Activated naive CD4-positive, alpha-beta T cell (primary cell): ENCODE data around the gene PDZD4.
"Not testable (repeated sequence)": the region's sequence is repeated elsewhere in the genome, so short reads cannot be mapped to it uniquely, and the experiment has no call there.

ENCODE experiments used
- DNase-seq, 4 experiments: peaks; one replicate each; lab custom pipeline; 2025; lab: John Stamatoyannopoulos, UW

Gene PDZD4

GRCh38 chrX:153832728-153833127 lies 2.4 kb upstream of the PDZD4 start:
- no peak for DNase-seq

GRCh38 chrX:153831429-153832150 lies 1.2 kb upstream of the PDZD4 start:
- DNase-seq: no peak

GRCh38 chrX:153830640-153831428 lies 490 bp upstream of the PDZD4 start:
- no peak for DNase-seq

- no peak for DNase-seq
Observed at GRCh38 chrX:153829549-153829798, 870 bp downstream of the PDZD4 start.

- DNase-seq: no peak
Observed at GRCh38 chrX:153828723-153829548, 1.4 kb downstream of the PDZD4 start.

GRCh38 chrX:153828308-153828707 lies 2.0 kb downstream of the PDZD4 start:
- no peak for DNase-seq

GRCh38 chrX:153827903-153828302 lies 2.4 kb downstream of the PDZD4 start:
- no peak for DNase-seq

- no peak for DNase-seq
Observed at GRCh38 chrX:153827016-153827415, 3.3 kb downstream of the PDZD4 start.

- no peak for DNase-seq
Observed at GRCh38 chrX:153825042-153825441, 5.3 kb downstream of the PDZD4 start.

- DNase-seq: no peak
Observed at GRCh38 chrX:153824348-153824747, 6.0 kb downstream of the PDZD4 start.

GRCh38 chrX:153821066-153821465 lies 9.3 kb downstream of the PDZD4 start:
- no peak for DNase-seq

- no peak for DNase-seq
Observed at GRCh38 chrX:153820601-153821000, 9.7 kb downstream of the PDZD4 start.

- no peak for DNase-seq
Observed at GRCh38 chrX:153819384-153820040, 10.8 kb downstream of the PDZD4 start.

GRCh38 chrX:153818571-153819383 lies 11.6 kb downstream of the PDZD4 start:
- DNase-seq: peak in 1 of 4 experiments; percentile 54

- DNase-seq: not testable (repeated sequence)
Observed at GRCh38 chrX:153818064-153818463, 12.3 kb downstream of the PDZD4 start.

GRCh38 chrX:153816831-153817690 lies 13.3 kb downstream of the PDZD4 start:
- DNase-seq: no peak

GRCh38 chrX:153814591-153815315 lies 15.6 kb downstream of the PDZD4 start:
- no peak for DNase-seq

- DNase-seq: no peak
Observed at GRCh38 chrX:153813161-153813560, 17.2 kb downstream of the PDZD4 start.

- DNase-seq: no peak
Observed at GRCh38 chrX:153812220-153812619, 18.1 kb downstream of the PDZD4 start.

GRCh38 chrX:153807976-153808375 lies 22.4 kb downstream of the PDZD4 start:
- no peak for DNase-seq
